Sigmoid colon (tissue), 4 donors: ENCODE measurements around the gene DENND5A.

Experiments
- POLR2A ChIP-seq, 2 donors: fragments of 450-650 bp; IDR thresholded peaks; one replicate each; pipeline ENCODE4 v1.6.1; 2016; ENCODE audit warnings: antibody characterized with exemption in 2 of 2, mild to moderate bottlenecking in 2 of 2, moderate library complexity in 2 of 2
- POLR2AphosphoS5 ChIP-seq, 4 donors: sonication (generic); formaldehyde crosslinking; IDR thresholded peaks; one replicate each; pipeline ENCODE4 v1.6.1; 2017; ENCODE audit warnings: antibody characterized with exemption in 4 of 4
- TF ChIP-seq, protein P1 (sequence below), 4 experiments: fragments of 450-650 bp in 3 of 4; fragments of 200-600 bp in 1 of 4; IDR thresholded peaks; one replicate each; pipeline ENCODE4 v1.5.1; 2016 to 2019; ENCODE audit warnings: antibody characterized with exemption in 4 of 4, mild to moderate bottlenecking in 3 of 4, moderate library complexity in 2 of 4

DNA sequence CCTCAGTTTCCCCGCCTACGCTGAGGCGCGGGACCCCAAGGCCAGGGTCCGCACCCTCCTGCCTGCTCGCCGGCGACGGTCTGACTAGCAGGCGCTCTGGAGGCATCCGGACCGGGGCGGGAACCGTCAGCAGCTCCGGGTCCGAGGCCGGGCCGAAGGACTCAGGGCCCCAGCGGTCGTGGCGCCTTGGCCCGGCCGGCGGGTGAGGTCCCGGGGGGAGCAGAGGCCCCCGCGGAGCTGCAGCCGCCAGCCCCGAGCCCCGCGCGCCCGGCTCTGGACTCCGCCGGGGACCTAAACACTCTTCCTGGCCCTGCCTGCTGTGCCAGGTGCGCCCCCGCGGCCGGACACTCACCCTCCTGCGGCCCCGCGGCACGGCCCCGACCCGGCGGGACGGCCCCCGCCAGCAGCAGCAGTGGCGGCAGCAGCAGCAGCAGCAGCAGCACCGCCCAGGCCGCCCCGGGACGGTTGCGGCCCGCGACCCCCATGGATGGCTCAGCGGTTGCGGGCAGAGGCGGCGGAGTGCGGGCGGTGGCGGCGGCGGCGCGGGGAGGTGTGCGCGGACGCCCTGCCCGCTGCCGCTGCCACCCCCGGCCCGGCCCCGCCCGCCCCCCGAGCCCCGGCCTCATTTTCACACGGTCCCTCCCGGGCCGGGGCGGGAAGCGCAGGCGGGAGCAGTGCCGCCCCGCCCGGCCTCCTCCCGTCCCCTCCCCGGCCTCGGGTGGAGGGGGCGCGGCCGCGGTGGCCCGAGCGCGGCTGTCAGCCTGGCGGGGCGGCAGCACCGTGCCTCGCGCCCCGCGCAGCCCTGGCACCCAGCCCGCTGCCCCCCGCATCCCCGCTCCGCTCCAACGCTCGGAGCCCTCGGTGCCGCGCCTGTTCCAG lies 173.9 kb downstream of the DENND5A start, which contains the start of gene SCUBE2:
- TF ChIP-seq, protein P1, sequence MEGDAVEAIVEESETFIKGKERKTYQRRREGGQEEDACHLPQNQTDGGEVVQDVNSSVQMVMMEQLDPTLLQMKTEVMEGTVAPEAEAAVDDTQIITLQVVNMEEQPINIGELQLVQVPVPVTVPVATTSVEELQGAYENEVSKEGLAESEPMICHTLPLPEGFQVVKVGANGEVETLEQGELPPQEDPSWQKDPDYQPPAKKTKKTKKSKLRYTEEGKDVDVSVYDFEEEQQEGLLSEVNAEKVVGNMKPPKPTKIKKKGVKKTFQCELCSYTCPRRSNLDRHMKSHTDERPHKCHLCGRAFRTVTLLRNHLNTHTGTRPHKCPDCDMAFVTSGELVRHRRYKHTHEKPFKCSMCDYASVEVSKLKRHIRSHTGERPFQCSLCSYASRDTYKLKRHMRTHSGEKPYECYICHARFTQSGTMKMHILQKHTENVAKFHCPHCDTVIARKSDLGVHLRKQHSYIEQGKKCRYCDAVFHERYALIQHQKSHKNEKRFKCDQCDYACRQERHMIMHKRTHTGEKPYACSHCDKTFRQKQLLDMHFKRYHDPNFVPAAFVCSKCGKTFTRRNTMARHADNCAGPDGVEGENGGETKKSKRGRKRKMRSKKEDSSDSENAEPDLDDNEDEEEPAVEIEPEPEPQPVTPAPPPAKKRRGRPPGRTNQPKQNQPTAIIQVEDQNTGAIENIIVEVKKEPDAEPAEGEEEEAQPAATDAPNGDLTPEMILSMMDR (IDR thresholded peaks at IDR 0.05) = no peak
- TF ChIP-seq POLR2A (IDR thresholded peaks at IDR 0.05) (no peak), POLR2AphosphoS5 (IDR thresholded peaks at IDR 0.05) (no peak)
